Ovary (tissue), 9 donors: ENCODE results near the gene NHERF1. TPM values are rescaled to one million over a fixed set of nuclear protein-coding genes. Genes with fewer than 3 reads are reported as not detected.

Experiments used
- DNase-seq, 5 donors: peaks; one replicate each; pipeline ENCODE4 v3.0.0-alpha.2; 2019 to 2020
- H3K27ac ChIP-seq, 2 donors: fragments of 200-600 bp; one replicate each; pipeline versions ENCODE4 v1.5.1 to v1.8.0; 2019 to 2022
- H3K27me3 ChIP-seq: fragments of 200-600 bp; one replicate; pipeline ENCODE4 v1.8.0; 2022
- H3K36me3 ChIP-seq: fragments of 200-600 bp; sonication (generic); one replicate; pipeline ENCODE4 v1.5.1; 2019
- H3K4me1 ChIP-seq: one replicate; pipeline ENCODE4 v1.8.1; 2013; ENCODE audit warnings: mild to moderate bottlenecking, moderate library complexity; ENCODE audit not compliant: insufficient read depth
- H3K4me3 ChIP-seq: fragments of 200-600 bp; sonication (generic); one replicate; pipeline ENCODE4 v1.5.1; 2017
- H3K9me3 ChIP-seq, 2 donors: fragments of 200-600 bp in 1 of 2; sonication (generic) in 1 of 2; one replicate each; pipeline versions ENCODE4 v1.5.1 to v1.8.1; 2013 to 2019; ENCODE audit warnings: mild to moderate bottlenecking in 1 of 2, moderate library complexity in 1 of 2
- EP300 ChIP-seq: sonication (generic); formaldehyde crosslinking; IDR thresholded peaks from one replicate; pipeline ENCODE4 v1.6.1; 2017; ENCODE audit warnings: antibody characterized with exemption
- POLR2A ChIP-seq: fragments of 450-650 bp; IDR thresholded peaks from one replicate; pipeline ENCODE4 v1.6.1; 2017; ENCODE audit warnings: antibody characterized with exemption, mild to moderate bottlenecking, moderate library complexity
- WGBS, 3 donors: extraction: QIAGEN DNeasy Blood & Tissue Kit in 1 of 3; methylation state at CpG; one replicate each; pipeline versions ENCODE4 v1.1.5 to v1.1.7; 2013 to 2017; 5-methylcytosine and 5-hydroxymethylcytosine counted together
- intact Hi-C, 4 donors: fragments of 100-400 bp; cut with DNase I; formaldehyde crosslinking; loops; one replicate each; pipeline versions ENCODE4 v1.11.0 to v1.15.1; 2022 to 2023
- microRNA-seq, 3 donors: library from miRNA; unstranded; fragments of <30 nt; microRNA quantifications; one replicate each; pipeline versions ENCODE4 to v1.2.0, GENCODE V29; 2019 to 2020
- polyA plus RNA-seq, 2 donors: library from polyadenylated mRNA; stranded (reverse); fragments of 200-250 nt in 1 of 2; fragments of 350-450 nt in 1 of 2; fragmentation: Illumina TruSeq in 1 of 2; extraction: RNeasy Lipid Tissue Mini Kit (QIAGEN cat#74804) in 1 of 2; gene quantifications; one replicate each; pipeline ENCODE4 v1.2.3, GENCODE V29; 2013 to 2014
- total RNA-seq, 7 donors: library from RNA; depleted of rRNA in 2 of 7; stranded (reverse); fragments of >200 nt in 2 of 7; fragmentation: NEBNext Ultra II Directional in 3 of 7; extraction: Animal tissue kit (Norgen Biotek cat#: 25700) in 3 of 7; gene quantifications; one replicate each; pipeline versions ENCODE4 v1.1.0 to v1.2.4, GENCODE V29; 2016 to 2023
- TF ChIP-seq, protein P1 (sequence below), 3 donors: fragments of 450-650 bp in 2 of 3; fragments of 200-600 bp in 1 of 3; IDR thresholded peaks; one replicate each; pipeline versions ENCODE4 v1.5.1 to v1.8.0; 2016 to 2022; ENCODE audit warnings: antibody characterized with exemption in 3 of 3, mild to moderate bottlenecking in 1 of 3
- donor health status: DM: no; HTN: no; CAD: no; lungs with moderate emphysema.
- donor health status: DM: no; HTN: no; CAD: no.
- donor health status: Bipolar disorder and iron deficiency.
- donor health status: DM: yes; HTN: yes; CAD: no.
- donor health status: DM: no; HTN: no; CAD: no.
- donor health status: DM: yes; HTN: yes; CAD: no.

The NHERF1 gene
- total and polyA plus RNA-seq, 9 donors: 12.1 to 101 (median 21.0) TPM

DNA sequence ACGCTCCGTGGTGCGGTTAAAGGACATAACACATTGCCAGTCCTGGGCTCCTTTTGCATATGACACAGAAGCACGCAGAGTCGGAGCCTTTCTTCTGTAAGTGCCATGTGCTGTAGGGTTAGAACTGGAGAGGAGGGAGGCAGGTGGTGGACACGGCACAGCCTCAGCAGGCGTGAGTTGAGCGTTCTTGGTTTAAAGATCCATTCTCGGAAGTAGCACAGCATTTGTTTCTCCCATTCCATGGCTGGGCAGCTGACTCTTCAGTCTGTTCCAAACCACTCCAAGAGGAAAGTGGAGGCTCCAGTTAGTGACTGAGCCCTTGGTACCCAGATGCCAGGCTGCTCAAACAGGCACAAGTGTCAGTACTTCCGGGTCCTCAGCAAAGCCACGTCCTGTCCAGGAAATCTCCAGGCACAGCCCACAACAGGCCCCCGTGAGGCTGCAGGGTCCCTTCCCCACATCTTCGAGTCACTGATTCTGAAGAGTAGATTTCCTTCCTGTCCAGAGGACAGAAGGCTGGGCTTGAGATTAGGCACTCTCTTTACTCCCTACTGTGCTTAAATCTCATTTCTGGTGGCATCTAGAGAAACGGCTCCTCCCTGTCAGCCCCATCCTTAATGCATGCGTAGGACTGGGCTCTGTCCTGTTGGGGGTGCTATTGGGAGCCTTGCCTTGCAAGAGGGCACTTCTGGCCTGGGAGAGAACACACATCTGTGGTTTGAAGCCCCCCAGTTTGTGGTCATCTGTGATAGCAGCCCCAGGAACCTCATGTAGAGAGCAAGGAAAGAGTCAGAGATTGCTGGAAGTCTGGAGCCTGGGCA is 67.3 kb downstream of the NHERF1 start:
- TF ChIP-seq, protein P1, sequence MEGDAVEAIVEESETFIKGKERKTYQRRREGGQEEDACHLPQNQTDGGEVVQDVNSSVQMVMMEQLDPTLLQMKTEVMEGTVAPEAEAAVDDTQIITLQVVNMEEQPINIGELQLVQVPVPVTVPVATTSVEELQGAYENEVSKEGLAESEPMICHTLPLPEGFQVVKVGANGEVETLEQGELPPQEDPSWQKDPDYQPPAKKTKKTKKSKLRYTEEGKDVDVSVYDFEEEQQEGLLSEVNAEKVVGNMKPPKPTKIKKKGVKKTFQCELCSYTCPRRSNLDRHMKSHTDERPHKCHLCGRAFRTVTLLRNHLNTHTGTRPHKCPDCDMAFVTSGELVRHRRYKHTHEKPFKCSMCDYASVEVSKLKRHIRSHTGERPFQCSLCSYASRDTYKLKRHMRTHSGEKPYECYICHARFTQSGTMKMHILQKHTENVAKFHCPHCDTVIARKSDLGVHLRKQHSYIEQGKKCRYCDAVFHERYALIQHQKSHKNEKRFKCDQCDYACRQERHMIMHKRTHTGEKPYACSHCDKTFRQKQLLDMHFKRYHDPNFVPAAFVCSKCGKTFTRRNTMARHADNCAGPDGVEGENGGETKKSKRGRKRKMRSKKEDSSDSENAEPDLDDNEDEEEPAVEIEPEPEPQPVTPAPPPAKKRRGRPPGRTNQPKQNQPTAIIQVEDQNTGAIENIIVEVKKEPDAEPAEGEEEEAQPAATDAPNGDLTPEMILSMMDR (IDR thresholded peaks at IDR 0.05): no peak
- TF ChIP-seq POLR2A: no peak
- TF ChIP-seq EP300: no peak
- Histone ChIP-seq H3K27me3 (no peaks in the 10 kb centered on the region), H3K9me3 (no peaks in the 10 kb centered on the region), H3K4me1 (peaks cover 4% of the 10 kb centered on the region), H3K36me3 (no peaks in the 10 kb centered on the region), H3K27ac (no peak overlapping the region), H3K4me3 (no peak overlapping the region)
- DNase-seq: no peak
- intact Hi-C loops: no loop called here
- WGBS, 3 donors: 89 to 91% (median 89%) methylated on average over 15 of the region's 15 CpGs

DNA sequence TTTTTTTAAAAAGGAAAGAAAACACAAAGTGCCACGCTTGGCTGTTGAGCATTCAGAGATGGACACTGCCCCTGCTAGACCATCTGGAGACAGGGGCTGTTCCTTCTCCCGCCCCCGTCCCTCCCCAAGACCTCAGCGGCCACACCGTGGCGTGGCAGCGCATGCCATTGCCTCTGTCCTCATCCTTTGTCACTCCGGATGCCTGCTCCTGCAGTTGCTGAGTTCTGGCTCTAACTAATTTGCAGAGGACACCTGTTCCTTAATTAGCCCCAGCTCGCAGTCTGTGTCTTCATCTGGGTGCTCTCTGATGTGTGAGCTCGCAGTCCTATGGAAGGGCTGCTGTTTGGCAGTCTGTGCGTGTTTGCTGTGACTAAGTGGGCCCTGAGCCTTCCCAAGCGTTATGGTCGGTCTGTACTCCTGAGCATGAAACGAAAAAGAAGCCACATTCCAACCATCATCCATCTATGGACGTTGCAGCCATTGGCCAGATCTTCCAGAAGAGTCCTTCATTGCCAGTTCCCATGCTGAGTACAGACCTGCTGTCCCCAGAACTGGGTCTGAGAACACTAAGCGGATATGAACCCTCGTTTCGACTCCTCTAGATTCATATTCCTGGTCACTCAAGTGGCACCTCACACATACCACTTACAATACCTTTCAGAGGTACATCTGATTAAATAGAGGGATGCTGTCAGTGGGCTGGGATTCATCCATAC is 68.6 kb downstream of the NHERF1 start:
- 88 to 90% (median 90%) methylated on average over 18 of the region's 18 CpGs for WGBS, 3 donors
- intact Hi-C loops: no loop called here
- TF ChIP-seq EP300 (no peak), POLR2A (no peak)
- TF ChIP-seq, protein P1 (IDR thresholded peaks at IDR 0.05): no peak
- no peak for DNase-seq
- Histone ChIP-seq H3K27ac (no peak overlapping the region), H3K27me3 (no peaks in the 10 kb centered on the region), H3K4me1 (peaks cover under 1% of the 10 kb centered on the region), H3K9me3 (no peaks in the 10 kb centered on the region), H3K4me3 (no peak overlapping the region), H3K36me3 (no peaks in the 10 kb centered on the region)

DNA sequence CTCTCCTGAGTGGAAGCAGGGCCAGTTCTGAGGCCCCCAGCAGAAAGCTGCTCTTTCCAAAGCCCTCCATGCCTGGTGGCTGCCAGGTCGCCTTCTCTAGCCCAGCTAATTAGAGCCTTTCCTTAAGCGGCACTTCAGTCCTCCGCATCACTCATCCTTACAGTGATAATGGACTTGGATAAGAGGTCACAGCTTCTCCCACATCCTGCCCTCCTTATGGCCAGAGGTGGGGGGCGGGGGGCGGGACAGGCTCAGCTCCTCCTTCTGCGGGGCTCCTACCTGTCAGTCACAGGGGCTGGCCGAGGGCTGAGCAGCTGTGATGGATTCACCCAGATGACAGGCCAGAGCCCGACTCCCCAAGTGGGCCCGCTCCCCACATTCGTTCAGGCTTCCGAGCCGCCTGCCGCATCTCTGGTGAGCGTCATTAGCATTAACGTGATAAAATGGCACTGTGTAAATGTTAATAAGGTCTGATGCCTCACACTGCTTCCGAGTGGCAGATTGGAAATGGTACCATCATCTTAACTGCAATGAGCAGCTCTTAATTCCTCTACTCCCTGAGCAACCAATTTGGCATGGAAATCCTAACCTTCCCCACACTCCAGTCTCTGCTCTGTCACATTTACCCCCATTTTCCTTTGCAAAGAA is 70.0 kb downstream of the NHERF1 start:
- H3K9me3 ChIP-seq: no peaks in the 10 kb centered on the region
- intact Hi-C loops: no loop called here

More for the DNA sequence above, 70.0 kb downstream of the NHERF1 start:
- Histone ChIP-seq H3K27ac (no peak overlapping the region), H3K36me3 (no peaks in the 10 kb centered on the region), H3K4me1 (no peaks in the 10 kb centered on the region), H3K4me3 (no peak overlapping the region), H3K27me3 (no peaks in the 10 kb centered on the region)
- WGBS, 3 donors: 92 to 94% (median 92%) methylated on average over 16 of the region's 16 CpGs
- TF ChIP-seq, protein P1 (IDR thresholded peaks at IDR 0.05): no peak
- TF ChIP-seq EP300 (no peak), POLR2A (no peak)
- DNase-seq: no peak

Small RNA genes within 50 kb of the gene (microRNA-seq; reads per million reads assigned to microRNA genes)
- gene MIR3615: 2.1 to 14.7 (median 7.2) reads per million in 3 donors

Other genes starting within 250 kb of the NHERF1 start
- gene CD300LB, start 217.2 kb upstream of the NHERF1 start, total RNA-seq: under 1 TPM in 5 of 7 donors, not detected in 2; 0.13 to 0.69 (median 0.27) TPM
- under 1 TPM; 0.11 to 0.43 TPM for gene CD300LB, start 217.2 kb upstream of the NHERF1 start, polyA plus RNA-seq
- gene CD300C, start 202.5 kb upstream of the NHERF1 start, total RNA-seq: 1 to 10 TPM in 2 of 7 donors, under 1 TPM in 4, not detected in 1; 0.18 to 1.6 (median 0.64) TPM
- under 1 TPM; 0.40 to 0.52 TPM for gene CD300C, start 202.5 kb upstream of the NHERF1 start, polyA plus RNA-seq
- gene CD300H, start 181.1 kb upstream of the NHERF1 start, total RNA-seq: not detected
- not detected for gene CD300H, start 181.1 kb upstream of the NHERF1 start, polyA plus RNA-seq
- gene CD300LD, start 156.3 kb upstream of the NHERF1 start, total RNA-seq: not detected
- not detected for gene CD300LD, start 156.3 kb upstream of the NHERF1 start, polyA plus RNA-seq
- under 1 TPM; 0.11 to 0.79 (median 0.15) TPM for gene CD300E, start 124.9 kb upstream of the NHERF1 start, total RNA-seq
- 1 to 10 TPM in 1 of 2 donors, under 1 TPM in 1; 0.30 to 1.1 TPM for gene CD300E, start 124.9 kb upstream of the NHERF1 start, polyA plus RNA-seq
- 1 to 10 TPM in 2 of 7 donors, under 1 TPM in 4, not detected in 1; 0.23 to 3.9 (median 0.34) TPM for gene CD300LF, start 35.7 kb upstream of the NHERF1 start, total RNA-seq
- gene CD300LF, start 35.7 kb upstream of the NHERF1 start, polyA plus RNA-seq: 1 to 10 TPM in 1 of 2 donors, under 1 TPM in 1; 0.36 to 2.6 TPM
- gene RAB37, start 11.4 kb upstream of the NHERF1 start, total RNA-seq: under 1 TPM in 5 of 7 donors, not detected in 2; 0.45 to 0.72 (median 0.57) TPM
- gene RAB37, start 11.4 kb upstream of the NHERF1 start, polyA plus RNA-seq: 1 to 10 TPM in 1 of 2 donors, under 1 TPM in 1; 0.58 to 2.4 TPM
- 10 to 100 TPM; 24.7 to 87.0 (median 56.8) TPM for gene NAT9, start 27.7 kb downstream of the NHERF1 start, total RNA-seq
- gene NAT9, start 27.7 kb downstream of the NHERF1 start, polyA plus RNA-seq: 10 to 100 TPM; 19.7 to 44.8 TPM
- gene GRIN2C, start 111.3 kb downstream of the NHERF1 start, total RNA-seq: under 1 TPM; 0.11 to 0.82 (median 0.32) TPM
- under 1 TPM; 0.36 to 0.58 TPM for gene GRIN2C, start 111.3 kb downstream of the NHERF1 start, polyA plus RNA-seq
- 10 to 100 TPM; 11.1 to 50.8 (median 43.4) TPM for gene FDXR, start 124.4 kb downstream of the NHERF1 start, total RNA-seq
- 10 to 100 TPM; 13.6 to 26.5 TPM for gene FDXR, start 124.4 kb downstream of the NHERF1 start, polyA plus RNA-seq
- gene FADS6, start 145.0 kb downstream of the NHERF1 start, total RNA-seq: under 1 TPM in 1 of 7 donors, not detected in 6; 0.42 TPM
- under 1 TPM in 1 of 2 donors, not detected in 1; 0.12 TPM for gene FADS6, start 145.0 kb downstream of the NHERF1 start, polyA plus RNA-seq
- gene USH1G, start 174.6 kb downstream of the NHERF1 start, total RNA-seq: 1 to 10 TPM in 4 of 7 donors, under 1 TPM in 3; 0.57 to 1.4 (median 1.1) TPM
- gene USH1G, start 174.6 kb downstream of the NHERF1 start, polyA plus RNA-seq: under 1 TPM; 0.08 to 0.29 TPM
- not detected for gene OTOP2, start 175.6 kb downstream of the NHERF1 start, total RNA-seq
- not detected for gene OTOP2, start 175.6 kb downstream of the NHERF1 start, polyA plus RNA-seq
- gene OTOP3, start 187.3 kb downstream of the NHERF1 start, total RNA-seq: not detected
- not detected for gene OTOP3, start 187.3 kb downstream of the NHERF1 start, polyA plus RNA-seq
- gene HID1, start 224.1 kb downstream of the NHERF1 start, total RNA-seq: 10 to 100 TPM in 2 of 7 donors, 1 to 10 TPM in 5; 1.8 to 21.6 (median 5.2) TPM
- 1 to 10 TPM; 4.1 to 7.2 TPM for gene HID1, start 224.1 kb downstream of the NHERF1 start, polyA plus RNA-seq
- 10 to 100 TPM in 1 of 7 donors, 1 to 10 TPM in 6; 4.5 to 19.2 (median 5.8) TPM for gene CDR2L, start 239.0 kb downstream of the NHERF1 start, total RNA-seq
- 1 to 10 TPM; 2.1 to 3.3 TPM for gene CDR2L, start 239.0 kb downstream of the NHERF1 start, polyA plus RNA-seq